ENCODE measurements around the gene UMODL1.

UMODL1 gene

GRCh38 chr21:42093991-42094421, 22.9 kb downstream of the UMODL1 start:
- DNase-seq, result peak in 16 of 58 donors; percentile 13 to 75 (median 40)

DNA sequence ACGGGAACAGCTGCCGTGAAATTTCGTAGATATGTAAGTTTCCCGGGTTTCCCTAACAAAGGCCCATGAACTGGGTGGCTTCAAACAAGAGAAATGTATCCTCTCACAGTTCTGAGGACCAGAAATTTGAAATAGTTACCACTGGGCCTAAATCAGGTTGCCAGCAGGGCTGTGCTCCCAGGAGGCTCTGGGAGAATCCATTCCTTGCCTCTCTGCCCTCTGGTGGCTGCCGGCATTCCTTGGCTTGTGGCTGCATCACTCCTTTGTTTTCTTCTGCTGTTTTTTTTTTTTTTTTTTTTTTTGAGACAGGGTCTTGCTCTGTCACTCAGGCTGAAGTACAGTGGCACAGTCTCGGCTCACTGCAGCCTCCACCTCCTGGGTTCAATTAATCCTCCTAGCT, 23.7 kb downstream of the UMODL1 start:
- DNase-seq, result no peak

- no peak for DNase-seq
Measured at GRCh38 chr21:42095581-42095980, 24.5 kb downstream of the UMODL1 start.

DNA sequence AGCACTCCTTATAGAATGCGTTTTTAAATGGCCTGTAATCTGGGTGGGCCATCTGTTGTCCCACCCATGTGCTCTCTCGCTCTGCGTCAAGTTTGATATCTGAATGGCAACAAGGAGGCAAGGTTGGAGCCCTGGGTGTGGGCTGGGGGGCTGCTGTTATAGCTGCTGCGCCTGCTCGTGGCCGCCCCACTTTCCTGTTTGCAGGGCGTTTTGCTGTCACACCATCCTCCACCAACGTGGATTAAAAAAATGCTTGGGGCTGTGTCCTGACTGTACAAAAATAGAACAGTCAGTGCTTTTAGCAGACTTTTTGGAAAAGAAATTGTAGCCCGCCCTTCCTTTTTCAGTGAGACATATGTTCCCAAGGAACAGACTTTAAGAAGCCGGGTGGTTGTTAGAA, 25.4 kb downstream of the UMODL1 start:
- peak in 9 of 58 donors; percentile 10 to 46 (median 28) for DNase-seq

GRCh38 chr21:42097274-42097673, 26.2 kb downstream of the UMODL1 start:
- no peak for DNase-seq

DNA sequence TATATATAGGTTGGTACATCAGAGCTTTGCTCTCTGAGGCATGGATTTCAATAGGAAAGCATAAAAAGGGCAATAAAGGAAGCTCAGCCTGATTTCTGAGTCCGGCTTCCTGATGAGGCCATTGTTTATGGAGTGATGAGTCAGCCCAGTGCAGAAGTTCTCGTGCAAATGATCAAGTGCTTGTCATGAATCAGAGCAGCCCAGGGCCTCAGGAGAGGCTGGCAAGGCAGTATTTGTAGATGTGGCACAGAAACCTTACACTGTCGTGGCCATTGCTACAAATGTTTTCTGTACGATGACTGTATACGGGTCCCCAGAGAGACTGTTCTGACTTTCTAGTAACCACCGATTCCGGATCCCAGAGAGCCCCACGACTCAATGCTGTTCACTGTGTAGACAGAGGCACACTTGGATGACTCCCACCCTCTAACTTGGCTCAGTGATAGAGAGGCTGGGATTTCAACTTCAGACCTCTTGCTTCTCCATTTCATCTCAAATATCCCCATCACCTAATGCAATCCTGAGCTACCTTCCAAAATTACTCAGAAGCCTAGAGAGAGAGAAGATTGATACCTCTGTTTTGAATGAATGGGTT, 26.8 kb downstream of the UMODL1 start:
- DNase-seq, result peak in 10 of 58 donors; percentile 17 to 61 (median 22)

DNA sequence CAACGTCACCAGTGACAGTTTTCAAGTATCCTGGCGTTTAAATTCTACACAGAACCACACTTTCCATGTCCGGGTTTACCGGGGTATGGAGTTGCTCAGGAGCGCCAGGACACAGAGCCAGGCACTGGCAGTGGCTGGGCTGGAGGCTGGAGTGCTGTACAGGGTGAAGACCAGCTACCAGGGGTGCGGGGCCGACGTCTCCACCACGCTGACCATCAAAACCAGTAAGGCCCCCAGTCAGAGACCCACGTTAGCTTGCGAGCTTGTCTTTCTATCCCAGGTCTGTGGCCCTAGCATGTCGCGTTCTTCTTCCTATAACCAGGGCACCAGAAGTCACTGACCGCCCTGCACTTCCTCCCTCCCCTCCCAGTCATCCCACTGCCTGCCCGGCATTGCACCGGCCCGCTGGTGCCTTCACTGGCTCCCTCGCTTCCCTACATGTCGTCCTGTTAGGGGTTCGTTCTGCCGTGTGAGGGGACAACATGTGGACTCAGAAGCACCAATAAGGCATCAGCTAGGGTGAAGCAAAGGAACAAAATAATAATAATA, 27.9 kb downstream of the UMODL1 start:
- no peak for DNase-seq

DNA sequence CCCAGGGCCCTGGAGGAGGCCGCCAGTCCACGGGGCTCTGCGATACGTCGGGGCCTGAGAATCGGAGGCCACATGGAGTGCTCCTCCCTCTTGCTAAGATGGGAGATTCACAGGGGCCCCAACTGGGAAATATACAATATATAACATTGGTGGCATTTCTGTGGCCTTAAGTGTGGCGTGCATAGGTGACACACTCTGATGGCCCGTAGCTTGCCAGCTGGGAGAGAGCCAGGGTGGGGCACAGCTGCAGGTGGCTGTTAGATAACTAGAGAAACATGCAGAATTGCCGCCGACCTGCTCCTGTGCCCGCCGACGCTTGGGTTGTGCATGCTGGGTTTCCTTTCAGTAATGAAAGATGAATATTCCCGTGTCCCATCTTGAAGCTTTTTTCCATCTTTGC, 30.1 kb downstream of the UMODL1 start:
- DNase-seq, result no peak

GRCh38 chr21:42102076-42102475, 31.0 kb downstream of the UMODL1 start:
- DNase-seq, result no peak

DNA sequence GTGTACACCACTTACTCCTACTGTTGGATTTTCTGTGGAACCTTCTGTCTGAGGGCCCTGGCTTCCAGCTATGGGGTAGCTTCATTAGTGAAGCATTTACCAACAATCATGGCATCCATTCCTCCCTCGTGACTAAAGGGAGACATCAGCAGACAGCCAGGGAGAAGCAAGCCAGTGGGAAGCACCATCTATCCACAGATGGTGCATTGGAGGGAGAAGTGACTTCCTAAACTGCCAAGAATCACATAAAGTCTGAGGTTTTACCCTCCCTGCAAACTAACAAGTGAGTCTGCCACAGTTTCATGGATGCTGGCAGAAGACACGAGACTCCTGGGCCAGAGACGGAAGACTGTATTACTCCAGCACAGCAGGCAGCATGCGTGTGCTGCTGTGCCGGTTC, 31.4 kb downstream of the UMODL1 start:
- DNase-seq, result no peak

- DNase-seq, result no peak
Measured at GRCh38 chr21:42102991-42103390, 31.9 kb downstream of the UMODL1 start.

DNA sequence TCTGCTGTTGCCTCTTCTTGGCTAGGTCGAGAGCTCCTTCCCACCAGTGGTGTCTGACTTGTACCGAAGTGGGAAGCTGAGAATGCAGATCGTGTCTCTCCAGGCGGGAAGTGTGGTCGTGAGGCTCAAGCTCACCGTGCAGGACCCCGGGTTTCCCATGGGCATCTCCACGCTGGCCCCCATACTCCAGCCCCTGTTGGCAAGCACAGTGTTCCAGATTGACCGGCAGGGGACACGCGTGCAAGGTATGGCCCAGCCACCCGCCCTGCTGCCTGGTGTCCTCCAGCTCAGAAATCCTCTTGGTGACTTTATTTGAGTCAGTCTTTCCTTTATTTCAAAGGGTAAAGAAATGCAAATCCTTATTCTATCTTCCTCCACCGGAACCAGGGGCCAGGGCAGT, 32.7 kb downstream of the UMODL1 start:
- no peak for DNase-seq

DNA sequence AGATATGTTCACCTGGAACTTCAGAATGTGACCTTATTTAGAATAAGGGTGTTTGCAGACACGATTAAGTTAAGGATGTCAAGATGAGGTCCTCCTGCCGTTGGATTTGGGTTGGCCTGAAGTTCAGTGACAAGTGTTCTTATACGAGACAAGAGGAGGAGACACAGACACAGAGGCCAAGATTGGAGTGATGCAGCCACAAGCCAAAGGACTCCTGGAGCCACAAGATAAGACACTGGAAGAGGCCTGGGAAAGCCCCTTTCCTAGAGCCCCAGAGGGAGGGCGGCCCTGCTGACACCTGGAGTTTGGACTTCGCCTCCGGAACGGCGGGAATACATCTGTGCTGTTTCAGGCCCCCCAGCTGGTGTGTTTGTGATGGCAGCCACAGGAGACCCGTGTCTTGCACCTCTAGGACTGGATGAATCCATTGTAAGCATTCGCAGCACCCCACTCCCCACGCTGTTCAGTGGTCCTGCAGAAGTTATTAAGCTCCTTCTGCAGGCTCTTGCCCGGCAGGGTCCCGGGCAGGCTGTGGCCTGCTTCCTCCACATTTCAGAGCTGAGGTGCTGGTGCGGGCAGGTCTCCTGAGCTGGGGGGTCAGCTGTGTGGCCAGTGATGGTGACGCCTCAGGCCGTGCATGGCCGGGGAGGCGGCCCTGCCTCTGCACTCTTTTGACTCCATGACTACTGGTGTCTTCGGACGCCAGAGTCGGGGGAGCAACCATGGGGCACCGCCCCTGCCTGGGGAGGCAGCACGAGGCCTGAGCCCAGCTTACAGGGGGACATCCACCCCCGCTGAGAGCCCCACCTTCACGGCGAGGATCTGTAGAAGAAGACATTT, 34.6 kb downstream of the UMODL1 start:
- no peak for DNase-seq

GRCh38 chr21:42106425-42106824, 35.3 kb downstream of the UMODL1 start:
- no peak for DNase-seq

DNA sequence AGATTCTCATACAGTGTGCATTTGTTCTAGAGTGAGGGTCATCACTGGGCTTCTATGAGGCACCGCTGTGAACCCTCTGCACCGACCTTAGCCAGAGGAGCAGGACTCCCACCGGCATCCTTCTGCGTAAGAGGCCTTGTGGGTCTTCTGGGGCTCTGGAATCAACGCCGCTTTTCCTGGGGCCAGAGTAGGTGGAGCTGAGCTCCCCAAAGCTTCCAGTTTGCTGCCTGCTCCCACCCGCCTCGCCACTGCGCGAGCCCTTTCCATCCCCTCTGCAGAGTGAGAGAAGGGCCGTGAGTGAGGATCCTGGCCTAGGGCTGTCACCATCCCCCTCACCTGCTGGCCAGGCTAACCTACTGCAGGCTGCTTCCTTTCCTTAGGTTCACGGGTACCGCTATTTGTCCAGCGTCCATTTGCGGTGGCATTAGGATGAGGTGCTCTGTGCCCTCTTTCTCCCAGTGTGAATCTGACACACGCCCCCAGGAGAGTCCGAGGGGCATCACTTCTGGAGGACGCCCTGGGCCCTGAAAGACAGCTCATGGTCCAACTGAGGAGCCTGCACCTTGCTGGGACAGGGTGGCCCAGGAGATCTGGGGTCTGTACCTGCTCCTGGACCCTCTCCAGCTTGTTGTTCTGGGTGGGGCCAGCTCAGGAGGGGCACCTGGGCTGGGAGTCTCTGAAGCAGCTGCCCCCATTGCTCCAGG, 36.2 kb downstream of the UMODL1 start:
- no peak for DNase-seq

- peak in 19 of 58 donors; percentile 6 to 82 (median 28) for DNase-seq
Measured at GRCh38 chr21:42107881-42108553, 36.9 kb downstream of the UMODL1 start.

GRCh38 chr21:42108554-42109340, 37.6 kb downstream of the UMODL1 start:
- no peak for DNase-seq

DNA sequence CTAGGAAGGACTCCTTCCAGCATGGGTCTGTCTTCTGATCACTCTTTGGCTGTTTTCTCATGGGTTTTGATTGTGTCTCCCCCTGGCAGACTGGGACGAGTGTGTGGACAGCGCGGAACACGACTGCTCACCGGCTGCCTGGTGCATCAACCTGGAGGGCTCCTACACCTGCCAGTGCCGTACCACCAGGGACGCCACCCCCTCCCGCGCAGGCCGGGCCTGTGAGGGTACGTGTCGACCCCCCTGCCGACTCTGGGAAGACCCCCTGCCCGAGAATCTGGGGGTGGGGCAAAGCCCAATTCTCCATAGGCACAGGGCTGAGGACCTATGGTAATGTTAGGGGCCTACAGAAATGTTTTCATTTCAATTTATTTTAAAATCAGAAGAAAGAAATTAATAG, 38.4 kb downstream of the UMODL1 start:
- no peak for DNase-seq

- DNase-seq, result no peak
Measured at GRCh38 chr21:42109873-42110525, 38.9 kb downstream of the UMODL1 start.

Measured in anterior cingulate cortex (tissue), 58 donors.